NT2/D1 (cell line): ENCODE results near the gene NAGA.
A peak's percentile ranks its signal among the peaks of the same experiment; 100 is the strongest.

ENCODE experiments used
- DNase-seq: peaks from one replicate; pipeline ENCODE4 v3.0.0-alpha.2; 2011; ENCODE audit warnings: low read depth, low spot score
- H3K27me3 ChIP-seq: 2 replicates; pipeline ENCODE4 v1.6.0; 2011; ENCODE audit warnings: mild to moderate bottlenecking; ENCODE audit not compliant: insufficient read length, insufficient read depth
- H3K36me3 ChIP-seq: 2 replicates; pipeline ENCODE4 v1.6.1; 2011; ENCODE audit warnings: mild to moderate bottlenecking, low read length, mixed read lengths; ENCODE audit not compliant: insufficient read depth, insufficient read length
- H3K4me1 ChIP-seq: 2 replicates; pipeline ENCODE4 v1.5.1; 2011; ENCODE audit not compliant: insufficient read depth, insufficient read length
- H3K4me3 ChIP-seq: 2 replicates; pipeline ENCODE4 v1.5.1; 2011; ENCODE audit warnings: low read depth; ENCODE audit not compliant: insufficient read length
- H3K9ac ChIP-seq: 2 replicates; pipeline ENCODE4 v1.6.0; 2011; ENCODE audit warnings: low read depth; ENCODE audit not compliant: insufficient read length
- H3K9me3 ChIP-seq: 2 replicates; pipeline ENCODE4 v1.5.1; 2011; ENCODE audit warnings: mild to moderate bottlenecking, low read length; ENCODE audit not compliant: insufficient read depth
- SUZ12 ChIP-seq: IDR thresholded peaks from 2 replicates; pipeline ENCODE4 v1.6.1; 2011; ENCODE audit not compliant: insufficient read length, insufficient read depth; ENCODE audit errors: extremely low read depth
- YY1 ChIP-seq: IDR thresholded peaks from 2 replicates; pipeline ENCODE4 v1.6.1; 2011; ENCODE audit not compliant: insufficient read length, insufficient read depth
- ZNF274 ChIP-seq: IDR thresholded peaks from 2 replicates; pipeline ENCODE4 v1.6.1; 2011; ENCODE audit warnings: mild to moderate bottlenecking, low read depth, low read length

Gene NAGA

DNA sequence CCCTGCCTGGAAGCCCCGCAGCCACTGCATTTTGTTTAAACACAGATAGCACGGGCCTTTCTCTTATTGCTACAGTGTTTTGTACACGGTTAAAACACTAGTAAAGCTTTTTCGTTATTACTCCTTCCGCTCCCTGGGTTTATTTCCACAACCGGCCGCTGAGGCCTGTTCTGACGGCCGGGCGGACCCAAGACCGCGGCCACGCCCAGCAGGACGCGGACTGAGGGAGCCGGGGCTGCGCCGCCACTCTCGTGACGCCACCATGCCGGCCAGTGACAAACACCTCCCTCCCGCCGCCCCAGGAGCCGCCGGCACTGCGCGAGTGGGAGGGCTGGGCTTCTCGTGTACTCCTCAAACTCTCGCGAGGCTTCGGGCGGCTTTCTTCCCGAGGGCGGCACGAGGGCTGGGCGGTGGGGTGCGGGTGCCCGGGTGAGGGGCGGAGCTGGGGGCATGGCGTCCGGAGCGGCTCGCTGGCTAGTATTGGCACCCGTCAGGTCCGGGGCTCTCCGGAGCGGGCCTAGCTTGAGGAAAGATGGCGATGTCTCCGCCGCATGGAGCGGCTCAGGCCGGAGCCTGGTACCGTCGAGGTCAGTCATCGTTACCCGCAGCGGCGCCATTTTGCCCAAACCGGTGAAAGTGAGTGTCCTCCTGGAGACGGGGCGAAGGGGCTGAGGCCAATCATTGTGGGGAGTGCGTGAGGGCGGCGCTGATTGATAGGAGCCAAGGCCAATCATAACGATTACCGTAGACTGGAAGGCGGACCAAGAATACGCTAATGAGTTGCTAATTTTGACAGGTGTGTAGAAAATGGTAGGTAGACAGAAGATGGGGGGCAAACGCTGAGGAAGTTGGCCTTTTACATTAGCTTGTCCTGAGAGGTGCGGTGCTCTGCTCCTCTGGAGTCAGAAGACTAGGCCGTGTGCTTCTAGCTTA, 9.0 kb upstream of the NAGA start, which contains the start of gene SMDT1:
SMDT1 (plus strand) TSS at position 382 of the 933 bp plus-strand sequence; CDS start at position 451, 69 bp downstream.
- Histone ChIP-seq H3K9me3 (peaks cover 9% of the 10 kb centered on the region; the same call in 1 of the 2 replicates), H3K27me3 (no peaks in the 10 kb centered on the region), H3K9ac (peak within 1 kb of the TSS; percentile 81), H3K4me1 (no peaks in the 10 kb centered on the region), H3K36me3 (peaks cover 50% of the 10 kb centered on the region), H3K4me3 (peak within 1 kb of the TSS; percentile 82)
- TF ChIP-seq YY1 (peak; percentile 75), SUZ12 (no peak), ZNF274 (no peak)
- peak; percentile 90 for DNase-seq

DNA sequence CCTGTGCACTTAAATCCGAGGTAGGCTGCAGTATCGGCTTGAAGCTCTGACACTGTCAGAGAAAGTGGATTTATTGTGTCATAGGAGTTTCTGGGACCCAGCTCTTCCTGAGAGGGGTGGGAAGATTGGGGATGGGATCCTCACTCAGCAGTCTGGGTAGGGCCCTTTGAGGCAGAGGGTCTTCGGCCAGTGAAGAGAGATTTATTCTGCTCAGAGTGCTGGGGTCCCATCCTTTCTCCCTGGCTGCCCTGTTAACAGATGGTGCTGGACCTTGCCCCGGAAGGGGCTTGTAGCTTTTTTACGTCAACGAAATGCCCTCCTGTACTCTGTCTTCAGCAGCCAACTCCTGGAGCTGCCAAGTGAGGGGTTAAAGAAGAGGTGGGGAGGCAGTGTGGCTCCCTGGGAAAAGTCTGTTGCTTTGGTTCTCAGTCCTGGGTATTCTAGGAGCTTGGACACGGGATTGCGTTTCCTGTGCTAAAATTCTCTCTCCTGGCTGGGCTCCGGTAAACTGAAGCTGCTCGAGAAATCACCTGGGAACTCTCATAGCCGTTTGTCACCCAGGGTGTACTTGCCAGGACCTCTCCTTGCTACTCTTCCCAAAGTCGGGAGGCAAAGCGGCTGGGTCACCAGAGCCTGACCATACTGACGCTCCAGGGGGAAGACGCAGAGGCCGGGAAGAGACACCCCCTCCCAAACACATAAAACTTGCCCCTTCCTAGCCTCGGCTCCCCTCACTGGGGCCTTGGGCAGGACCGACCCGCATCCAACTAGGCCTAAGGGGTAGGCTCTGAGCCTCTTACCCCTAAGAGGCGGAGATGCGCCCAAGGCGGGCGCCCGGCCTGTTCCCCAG, 8.1 kb upstream of the NAGA start:
- peaks cover 45% of the 10 kb centered on the region for H3K36me3 ChIP-seq
- peaks cover 9% of the 10 kb centered on the region; the same call in 1 of the 2 replicates for H3K9me3 ChIP-seq
- peak overlapping the region; percentile 81 for H3K9ac ChIP-seq
- TF ChIP-seq SUZ12: no peak
- TF ChIP-seq ZNF274: no peak
- no peak for TF ChIP-seq YY1
- DNase-seq: no peak
- H3K4me3 ChIP-seq: peak overlapping the region; percentile 82
- H3K4me1 ChIP-seq: no peaks in the 10 kb centered on the region
- no peaks in the 10 kb centered on the region for H3K27me3 ChIP-seq

DNA sequence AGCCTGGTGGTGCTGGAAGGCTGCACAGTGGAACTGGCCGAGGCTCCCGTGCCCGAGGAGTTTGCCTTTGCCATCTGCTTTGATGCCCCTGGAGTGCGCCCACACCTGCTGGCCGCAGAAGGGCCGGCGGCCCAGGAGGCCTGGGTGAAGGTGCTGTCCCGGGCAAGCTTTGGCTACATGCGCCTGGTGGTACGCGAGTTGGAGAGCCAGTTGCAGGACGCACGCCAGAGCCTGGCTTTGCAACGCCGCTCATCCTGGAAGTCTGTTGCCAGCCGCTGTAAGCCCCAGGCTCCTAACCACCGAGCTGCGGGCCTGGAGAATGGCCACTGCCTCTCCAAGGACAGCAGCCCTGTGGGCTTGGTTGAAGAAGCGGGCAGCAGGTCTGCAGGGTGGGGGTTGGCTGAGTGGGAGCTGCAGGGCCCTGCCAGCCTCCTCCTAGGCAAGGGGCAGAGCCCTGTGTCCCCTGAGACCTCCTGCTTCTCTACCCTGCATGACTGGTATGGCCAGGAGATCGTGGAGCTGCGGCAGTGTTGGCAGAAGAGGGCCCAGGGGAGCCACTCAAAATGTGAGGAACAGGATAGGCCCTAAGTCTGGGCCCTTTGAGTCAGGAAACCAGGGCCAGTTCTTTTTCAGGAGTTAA, 7.0 kb upstream of the NAGA start:
- H3K9ac ChIP-seq: no peak overlapping the region
- H3K4me3 ChIP-seq: no peak overlapping the region
- no peaks in the 10 kb centered on the region for H3K4me1 ChIP-seq
- DNase-seq: no peak
- TF ChIP-seq SUZ12 (no peak), YY1 (no peak), ZNF274 (no peak)
- H3K36me3 ChIP-seq: peaks cover 34% of the 10 kb centered on the region
- H3K9me3 ChIP-seq: peaks cover 9% of the 10 kb centered on the region; the same call in 1 of the 2 replicates
- peaks cover 4% of the 10 kb centered on the region for H3K27me3 ChIP-seq

DNA sequence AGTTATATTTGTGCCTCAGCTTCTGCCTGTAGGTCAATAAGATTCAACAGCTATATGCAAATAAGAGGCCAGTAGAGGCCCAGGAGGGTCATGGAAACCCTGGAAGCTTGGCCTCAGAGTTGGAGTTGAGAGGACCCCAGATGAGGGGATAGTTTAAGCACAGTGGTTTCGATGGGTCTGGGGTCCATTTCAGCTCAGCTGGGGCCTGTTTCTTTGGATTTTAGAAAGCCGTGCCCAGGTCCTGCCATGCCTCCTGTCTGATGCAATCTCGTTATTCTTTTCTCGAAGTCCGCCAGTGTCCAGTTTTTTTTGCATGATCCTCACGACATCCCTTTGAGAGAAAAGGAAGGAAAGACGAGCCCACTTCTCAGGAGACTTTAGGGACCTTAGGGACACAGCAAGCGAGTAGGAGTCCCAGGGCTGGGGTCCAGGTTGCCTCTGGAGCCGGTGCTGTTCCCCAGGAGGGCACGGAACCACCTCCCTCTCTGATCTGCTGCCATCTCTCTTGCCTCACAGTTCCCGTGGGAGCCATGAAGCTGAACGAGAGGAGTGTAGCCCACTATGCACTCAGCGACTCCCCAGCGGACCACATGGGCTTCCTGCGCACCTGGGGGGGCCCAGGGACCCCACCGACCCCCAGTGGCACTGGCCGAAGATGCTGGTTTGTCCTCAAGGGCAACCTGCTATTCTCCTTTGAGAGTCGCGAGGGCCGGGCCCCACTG, 6.3 kb upstream of the NAGA start:
- DNase-seq: no peak
- no peak overlapping the region for H3K9ac ChIP-seq
- peaks cover 30% of the 10 kb centered on the region for H3K36me3 ChIP-seq
- H3K4me1 ChIP-seq: no peaks in the 10 kb centered on the region
- TF ChIP-seq YY1 (no peak), SUZ12 (no peak), ZNF274 (no peak)
- no peak overlapping the region for H3K4me3 ChIP-seq
- peaks cover 4% of the 10 kb centered on the region for H3K27me3 ChIP-seq
- H3K9me3 ChIP-seq: peaks cover 9% of the 10 kb centered on the region; the same call in 1 of the 2 replicates

DNA sequence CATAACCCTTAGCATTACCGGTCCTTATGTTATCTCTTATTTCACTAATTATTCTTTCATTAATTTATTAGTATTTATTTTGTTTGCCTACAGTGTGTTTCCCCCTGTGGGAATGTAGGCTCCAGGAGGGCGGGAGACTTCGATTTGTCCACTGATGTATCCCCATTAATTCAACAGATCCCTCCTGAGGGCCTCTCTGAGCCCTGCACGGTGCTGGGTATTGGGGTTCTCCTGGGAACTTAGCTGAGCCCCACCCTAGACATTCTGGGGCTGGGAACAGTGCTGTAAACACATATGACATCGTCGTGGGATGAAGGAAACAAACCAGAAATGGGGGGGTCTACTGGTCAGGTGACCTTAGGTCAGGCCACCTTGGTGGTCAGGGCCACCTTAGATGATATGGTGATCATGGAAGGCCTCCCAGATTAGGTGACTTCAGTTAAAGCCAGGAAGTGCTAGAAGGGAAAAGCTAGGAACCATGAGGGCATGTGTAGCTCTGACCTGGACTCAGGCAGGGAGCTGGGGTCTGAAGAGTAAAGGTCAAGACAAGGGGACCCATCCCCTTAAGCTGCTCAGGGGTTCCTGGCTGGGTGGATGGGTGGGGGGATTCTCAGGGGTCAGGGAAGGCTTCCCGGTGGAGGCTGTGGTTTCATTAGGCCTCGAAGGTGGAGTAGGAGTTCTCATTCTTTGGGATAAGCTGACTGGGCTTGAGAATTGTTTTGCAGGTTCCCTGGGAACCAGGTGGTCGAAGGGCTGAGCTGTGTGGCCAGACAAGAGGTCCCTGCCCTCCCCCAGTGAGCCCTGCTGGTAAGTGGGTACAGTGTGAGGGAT, 4.4 kb upstream of the NAGA start:
- Histone ChIP-seq H3K9ac (no peak overlapping the region), H3K4me3 (no peak overlapping the region), H3K36me3 (peaks cover 26% of the 10 kb centered on the region), H3K27me3 (peaks cover 4% of the 10 kb centered on the region), H3K9me3 (peaks cover 9% of the 10 kb centered on the region; the same call in 1 of the 2 replicates), H3K4me1 (peaks cover 1% of the 10 kb centered on the region)
- no peak for DNase-seq
- TF ChIP-seq YY1 (no peak), SUZ12 (no peak), ZNF274 (peak; percentile 60)
